DOHH2 (cell line): Measurements from ENCODE around the gene SART1.
"Not testable (repeated sequence)": the region's sequence is repeated elsewhere in the genome, so short reads cannot be mapped to it uniquely, and the experiment has no call there.

Experiments used
- CTCF ChIP-seq: fragments of 200-600 bp; sonication (generic); IDR thresholded peaks from one replicate; pipeline ENCODE4 v1.5.1; 2014; ENCODE audit warnings: antibody characterized with exemption, mild to moderate bottlenecking, low read depth, low read length; ENCODE audit not compliant: poor library complexity, severe bottlenecking
- EZH2phosphoT487 ChIP-seq: fragments of 200-600 bp; sonication (generic); IDR thresholded peaks from 2 replicates; pipeline ENCODE4 v1.6.1; 2017; ENCODE audit warnings: borderline replicate concordance, mild to moderate bottlenecking, antibody characterized with exemption, low read length, moderate library complexity, mixed read lengths

- not testable (repeated sequence) for TF ChIP-seq CTCF, EZH2phosphoT487
Observed at GRCh38 chr11:66010036-66010435, 48.5 kb downstream of the SART1 start.
